GM18519 (cell line): ENCODE measurements around the gene MGP.

Experiments used
- ATAC-seq: cut with Tn5 transposase; IDR thresholded peaks from one replicate; pipeline ENCODE4 v1.9.1; 2021; ENCODE audit warnings: mild to moderate bottlenecking, moderate library complexity; ENCODE audit not compliant: unreplicated experiment, low FRiP score

The MGP gene

GRCh38 chr12:14868916-14869506 is 16.6 kb downstream of the MGP start:
- no peak for ATAC-seq

GRCh38 chr12:14860490-14860889 is 25.2 kb downstream of the MGP start:
- ATAC-seq, result no peak

- ATAC-seq, result no peak
Measured at GRCh38 chr12:14858513-14858912, 27.1 kb downstream of the MGP start.

GRCh38 chr12:14854586-14855183 is 31.0 kb downstream of the MGP start:
- no peak for ATAC-seq

DNA sequence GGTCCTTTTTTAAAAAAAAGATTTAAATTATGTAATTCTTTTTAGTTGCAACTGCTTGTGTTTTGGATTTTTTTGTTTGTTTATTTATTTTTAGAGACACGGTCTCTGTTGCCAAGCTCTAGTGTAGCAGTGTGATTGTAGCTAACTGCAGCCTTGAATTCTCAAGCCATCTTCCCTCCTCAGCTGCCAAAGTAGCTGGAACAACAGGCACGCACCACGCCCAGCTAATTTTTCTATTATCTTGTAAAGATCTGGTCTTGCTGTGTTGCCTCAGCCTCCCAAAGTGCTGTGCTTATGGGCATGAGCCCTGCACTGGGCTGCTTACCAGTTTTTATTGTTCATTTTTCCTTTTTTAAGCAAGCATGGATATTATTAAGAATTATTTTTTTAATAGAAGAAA is 31.7 kb downstream of the MGP start:
- ATAC-seq, result no peak

- ATAC-seq, result no peak
Measured at GRCh38 chr12:14852880-14853279, 32.8 kb downstream of the MGP start.

GRCh38 chr12:14850929-14851663 is 34.6 kb downstream of the MGP start:
- no peak for ATAC-seq

GRCh38 chr12:14849661-14850060 is 36.0 kb downstream of the MGP start:
- no peak for ATAC-seq

- ATAC-seq, result no peak
Measured at GRCh38 chr12:14846876-14847580, 38.6 kb downstream of the MGP start.

DNA sequence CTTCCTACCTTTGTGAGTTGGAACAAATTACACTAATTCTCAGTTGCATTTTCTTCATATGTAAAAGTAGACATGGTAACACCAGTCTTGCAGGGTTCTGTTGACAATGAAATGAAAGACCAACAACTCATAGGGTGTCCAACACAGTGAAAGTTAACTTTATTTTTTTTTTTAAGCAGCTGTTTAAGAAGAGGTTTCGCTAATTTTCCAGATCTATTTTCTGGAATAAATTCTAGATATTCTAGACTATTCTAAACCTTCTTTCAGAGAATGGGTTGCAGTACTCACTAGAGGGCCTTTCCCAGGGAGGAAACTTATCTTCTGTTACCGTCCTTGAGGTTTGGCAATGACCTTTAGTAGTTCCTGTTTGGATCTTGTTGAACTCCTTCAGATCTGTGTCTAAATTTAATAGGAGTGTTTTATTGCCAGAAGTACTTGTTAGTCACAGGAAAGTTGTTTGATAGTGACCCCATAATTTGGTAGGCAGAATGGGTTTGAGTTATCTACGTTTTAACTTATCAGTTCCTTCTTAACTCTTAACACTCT is 39.5 kb downstream of the MGP start:
- no peak for ATAC-seq

- ATAC-seq, result no peak
Measured at GRCh38 chr12:14845350-14845750, 40.3 kb downstream of the MGP start.

- ATAC-seq, result no peak
Measured at GRCh38 chr12:14844401-14844800, 41.3 kb downstream of the MGP start.

DNA sequence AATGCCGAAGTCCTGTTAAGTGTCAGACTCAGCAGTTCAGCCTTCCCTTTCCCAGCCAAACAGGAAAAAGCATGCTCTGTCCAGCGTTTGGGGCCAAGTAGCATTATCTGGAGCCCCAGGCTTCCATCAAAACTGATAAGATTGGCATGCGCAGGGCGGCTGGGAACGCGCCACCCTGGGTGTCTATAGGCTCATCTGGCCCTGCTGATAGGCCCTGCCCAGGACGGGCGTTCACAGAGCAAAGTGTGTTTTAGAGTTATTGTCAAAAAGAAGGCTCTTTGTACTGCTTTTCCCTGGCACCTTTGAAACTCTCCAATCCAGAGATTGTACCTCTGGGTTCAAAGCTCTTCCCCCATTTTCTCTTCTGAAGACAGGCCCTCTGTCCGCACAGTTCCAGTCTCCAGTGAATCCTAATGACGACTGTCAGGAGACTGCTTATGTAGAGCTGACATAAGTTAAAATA is 42.2 kb downstream of the MGP start, which contains the start of gene ART4:
Gene ART4, minus strand, starts transcription at position 102 of the 463 bp plus-strand sequence. CDS start 413 bp downstream, outside the sequence.
- no peak for ATAC-seq

DNA sequence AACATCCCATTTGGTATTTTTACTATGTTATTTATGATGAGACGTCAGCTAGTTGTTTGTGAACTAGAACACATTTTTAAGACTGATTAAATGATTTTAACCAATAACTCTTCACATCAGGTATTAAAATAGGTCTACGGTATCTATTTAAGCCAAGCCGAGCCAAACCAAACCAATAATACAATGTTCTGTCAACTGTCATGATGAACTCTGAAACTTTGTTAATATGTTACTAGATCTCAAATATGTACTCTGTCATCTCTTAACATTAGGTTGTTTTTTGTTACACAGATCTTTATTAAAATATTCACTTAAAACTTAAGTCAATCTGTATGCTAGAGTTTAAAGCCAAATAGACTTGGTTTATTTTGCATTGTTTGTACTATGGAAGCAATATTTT is 43.3 kb downstream of the MGP start:
- ATAC-seq, result no peak

DNA sequence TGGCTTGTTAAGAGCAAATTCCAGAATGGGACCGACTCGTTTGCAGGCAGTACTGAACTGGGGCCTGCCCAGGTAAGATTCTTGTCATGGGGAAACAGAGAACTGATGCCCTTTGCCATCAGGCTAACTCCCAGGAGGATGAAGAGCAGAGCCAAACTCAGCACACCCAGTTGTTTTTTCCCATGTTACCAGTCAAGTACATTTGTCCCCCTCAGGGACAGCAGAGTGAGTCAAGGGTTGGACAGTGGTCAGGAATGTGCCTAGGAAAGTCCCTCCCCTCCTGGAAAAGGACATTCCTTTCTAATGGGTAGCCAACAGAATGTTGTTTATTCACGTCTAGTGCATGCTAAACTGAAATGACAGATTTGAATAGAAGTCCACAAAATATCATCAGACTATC is 43.9 kb downstream of the MGP start:
- ATAC-seq, result no peak

DNA sequence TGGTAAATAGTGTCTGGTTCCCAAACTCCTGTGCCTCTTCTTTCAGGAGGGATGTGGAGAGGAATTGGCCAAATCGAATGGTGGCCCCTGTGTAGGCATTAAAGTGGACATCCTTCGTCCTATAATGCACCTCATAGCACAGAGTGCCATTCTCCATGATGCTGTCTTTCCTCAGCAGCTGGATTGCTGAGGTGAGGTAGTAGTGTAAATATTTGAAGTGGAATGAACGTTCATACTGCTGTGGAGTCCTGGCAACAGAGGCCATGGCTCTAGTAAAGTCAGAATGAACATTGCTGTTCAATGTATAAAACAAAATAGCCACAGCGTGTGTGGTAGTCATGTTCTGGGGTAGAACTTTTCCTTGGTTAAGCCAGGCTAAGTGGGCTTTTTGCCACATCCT is 45.0 kb downstream of the MGP start:
- ATAC-seq, result no peak

DNA sequence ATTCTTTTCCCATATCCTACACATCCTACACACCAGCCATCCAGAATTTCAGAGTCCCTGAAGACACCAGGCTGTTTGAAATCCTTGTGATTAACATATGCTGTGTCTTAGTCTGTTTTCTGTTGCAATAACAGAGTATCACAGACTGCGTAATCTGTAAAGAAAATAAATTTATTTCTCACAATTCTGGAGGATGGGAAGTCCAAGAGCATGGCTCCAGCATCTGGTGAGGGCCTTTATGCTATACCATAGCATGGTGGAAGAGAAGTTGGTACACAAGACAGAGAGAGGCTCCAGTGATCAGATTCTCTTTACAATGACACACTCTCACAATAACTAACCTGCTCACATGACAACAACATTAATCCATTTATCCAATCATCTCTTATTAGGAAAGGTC is 46.4 kb downstream of the MGP start:
- no peak for ATAC-seq

GRCh38 chr12:14836336-14837210 is 49.1 kb downstream of the MGP start:
- no peak for ATAC-seq

DNA sequence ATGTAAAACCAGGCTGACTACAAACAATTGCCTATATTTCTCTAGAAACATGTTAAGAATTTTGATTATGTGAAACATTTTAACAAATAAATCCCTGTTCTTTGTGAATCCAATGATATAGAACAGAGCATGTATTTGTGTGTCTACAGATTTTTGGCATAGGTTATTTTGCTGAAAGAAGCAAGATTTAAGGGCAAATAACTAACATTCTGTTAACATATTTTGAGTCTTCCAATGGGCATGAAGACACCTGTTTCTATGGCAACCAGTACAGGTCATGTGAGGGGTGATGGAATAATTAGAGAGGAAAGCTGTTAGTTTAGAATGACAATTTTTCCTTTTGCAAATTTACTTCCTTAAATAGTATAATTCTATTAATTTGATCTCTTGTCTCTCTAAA is 51.1 kb downstream of the MGP start:
- ATAC-seq, result no peak

DNA sequence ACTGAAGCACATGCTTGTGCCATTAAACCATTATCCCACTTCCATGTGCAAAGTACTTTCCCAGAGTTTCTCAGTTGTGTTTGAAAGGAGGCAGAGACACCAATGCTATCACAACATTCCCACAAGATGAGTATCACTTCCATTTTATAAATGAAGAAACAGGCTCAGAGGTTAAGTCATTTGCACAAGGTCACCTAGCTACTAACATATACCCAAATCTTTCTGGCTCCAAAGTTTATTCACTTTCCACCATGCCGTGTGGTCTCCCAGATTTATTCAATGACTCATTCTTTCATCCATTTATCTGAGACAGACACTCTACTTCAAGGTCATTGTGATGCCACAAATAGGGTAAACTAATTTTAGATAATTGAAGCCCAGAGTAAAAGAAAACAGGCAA is 51.7 kb downstream of the MGP start:
- no peak for ATAC-seq
